Mesenchymal stem cell (in vitro differentiated cells and primary cell): ENCODE measurements around the gene EPM2A.

Experiments
- DNase-seq: peaks from one replicate; pipeline ENCODE4 v3.0.0-alpha.2; 2013
- H2AFZ ChIP-seq: one replicate; pipeline ENCODE4 v1.6.1; 2013; ENCODE audit warnings: low read depth, mild to moderate bottlenecking, control low read depth, inconsistent platforms, low read length, moderate library complexity
- H2AK5ac ChIP-seq: 2 replicates; pipeline ENCODE4 v1.6.1; 2013; ENCODE audit warnings: low read length, moderate library complexity, mild to moderate bottlenecking, inconsistent platforms; ENCODE audit not compliant: severe bottlenecking
- H2BK120ac ChIP-seq: one replicate; pipeline ENCODE4 v1.6.1; 2013; ENCODE audit warnings: low read depth, mild to moderate bottlenecking, inconsistent platforms, low read length, moderate library complexity
- H2BK12ac ChIP-seq, 2 experiments: one replicate each; pipeline ENCODE4 v1.6.1; 2013; ENCODE audit warnings: inconsistent platforms in 2 of 2, low read length in 2 of 2, mild to moderate bottlenecking in 2 of 2, moderate library complexity in 2 of 2, control low read depth in 1 of 2
- H2BK15ac ChIP-seq: one replicate; pipeline ENCODE4 v1.6.1; 2013; ENCODE audit warnings: mild to moderate bottlenecking, low read depth, inconsistent platforms; ENCODE audit not compliant: poor library complexity, severe bottlenecking
- H2BK5ac ChIP-seq: 2 replicates; pipeline ENCODE4 v1.6.1; 2013; ENCODE audit warnings: low read depth, mild to moderate bottlenecking, low read length, control low read depth, inconsistent platforms; ENCODE audit not compliant: poor library complexity, severe bottlenecking
- H3K14ac ChIP-seq, 2 experiments: one replicate each; pipeline ENCODE4 v1.6.1; 2013; ENCODE audit warnings: inconsistent platforms in 2 of 2, low read length in 2 of 2, control low read depth in 1 of 2, mild to moderate bottlenecking in 1 of 2, moderate library complexity in 1 of 2
- H3K18ac ChIP-seq, 2 experiments: one replicate each; pipeline ENCODE4 v1.6.1; 2013; ENCODE audit warnings: inconsistent platforms in 2 of 2, low read length in 2 of 2, control low read depth in 1 of 2, low read depth in 1 of 2, mild to moderate bottlenecking in 1 of 2
- H3K23ac ChIP-seq, 2 experiments: one replicate each; pipeline ENCODE4 v1.6.1; 2013; ENCODE audit warnings: inconsistent platforms in 2 of 2, low read length in 2 of 2, mild to moderate bottlenecking in 2 of 2, moderate library complexity in 2 of 2, control low read depth in 1 of 2
- H3K27ac ChIP-seq: 2 replicates; pipeline ENCODE4 v1.5.1; 2013; ENCODE audit warnings: mild to moderate bottlenecking, moderate library complexity, low read length, control low read depth, inconsistent platforms; ENCODE audit not compliant: poor library complexity, severe bottlenecking
- H3K27me3 ChIP-seq, 2 experiments: 2 replicates each; pipeline versions ENCODE4 v1.6.1 to v1.7.0; 2013; ENCODE audit warnings: low read length in 2 of 2, mild to moderate bottlenecking in 2 of 2, moderate library complexity in 2 of 2, control low read depth in 1 of 2, inconsistent platforms in 1 of 2; ENCODE audit not compliant: control insufficient read depth in 1 of 2, insufficient read depth in 1 of 2
- H3K36me3 ChIP-seq, 2 experiments: 2 replicates each; pipeline versions ENCODE4 v1.6.1 to v1.7.0; 2013; ENCODE audit warnings: low read length in 2 of 2, control low read depth in 1 of 2, inconsistent platforms in 1 of 2, low read depth in 1 of 2, mild to moderate bottlenecking in 1 of 2; ENCODE audit not compliant: insufficient read depth in 2 of 2, control insufficient read depth in 1 of 2
- H3K4ac ChIP-seq, 2 experiments: one replicate each; pipeline ENCODE4 v1.6.1; 2013; ENCODE audit warnings: inconsistent platforms in 2 of 2, low read length in 2 of 2, mild to moderate bottlenecking in 2 of 2, moderate library complexity in 2 of 2, control low read depth in 1 of 2, low read depth in 1 of 2
- H3K4me1 ChIP-seq: 2 replicates; pipeline ENCODE4 v1.6.1; 2013; ENCODE audit warnings: low read depth, low read length, control low read depth; ENCODE audit not compliant: control insufficient read depth, insufficient read depth
- H3K4me2 ChIP-seq: 2 replicates; pipeline ENCODE4 v1.6.1; 2013; ENCODE audit warnings: low read length, mild to moderate bottlenecking, inconsistent platforms; ENCODE audit not compliant: poor library complexity, severe bottlenecking
- H3K4me3 ChIP-seq, 2 experiments: 2 replicates each; pipeline versions ENCODE4 v1.5.1 to v1.7.0; 2013; ENCODE audit warnings: low read length in 2 of 2, mild to moderate bottlenecking in 2 of 2, control low read depth in 1 of 2, low read depth in 1 of 2; ENCODE audit not compliant: insufficient read depth in 1 of 2
- H3K79me1 ChIP-seq: replicated peaks from 2 replicates; pipeline ENCODE4 v1.6.1; 2013; ENCODE audit warnings: mild to moderate bottlenecking, control low read depth, low read length, inconsistent platforms; ENCODE audit not compliant: poor library complexity, severe bottlenecking
- H3K9ac ChIP-seq: 2 replicates; pipeline ENCODE4 v1.7.0; 2013; ENCODE audit warnings: mild to moderate bottlenecking, low read length, moderate library complexity
- H3K9me3 ChIP-seq: 2 replicates; pipeline ENCODE4 v1.7.0; 2013; ENCODE audit warnings: mild to moderate bottlenecking, low read length; ENCODE audit not compliant: control insufficient read depth
- H4K8ac ChIP-seq: one replicate; pipeline ENCODE4 v1.6.1; 2013; ENCODE audit warnings: inconsistent platforms, mild to moderate bottlenecking, low read length, moderate library complexity
- H4K91ac ChIP-seq: one replicate; pipeline ENCODE4 v1.6.1; 2013; ENCODE audit warnings: mild to moderate bottlenecking, low read length, inconsistent platforms
- WGBS: methylation state at CpG from one replicate; pipeline ENCODE4 v1.1.7; 2013; ENCODE audit warnings: mixed read lengths; 5-methylcytosine and 5-hydroxymethylcytosine counted together

EPM2A gene

DNA sequence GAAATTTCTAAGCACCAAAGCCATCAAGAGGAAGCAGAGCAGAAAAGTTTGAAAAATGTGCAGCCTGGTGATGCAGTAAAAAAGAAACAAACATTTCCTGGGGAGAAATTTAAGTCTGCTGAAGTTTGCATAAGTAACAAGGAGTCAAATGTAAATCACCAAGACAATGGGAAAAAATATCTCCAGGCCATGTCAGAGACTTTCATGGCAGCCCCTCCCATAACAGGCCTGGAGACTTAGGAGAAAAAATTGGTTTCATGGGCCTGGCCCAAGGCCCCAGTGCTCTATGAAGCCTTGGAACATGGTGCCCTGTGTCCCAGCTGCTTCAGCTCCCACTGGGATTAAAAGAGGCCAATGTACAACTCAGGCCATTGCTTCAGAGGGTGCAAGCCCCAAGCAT lies 30.1 kb upstream of the EPM2A start:
- no peak for DNase-seq

DNA sequence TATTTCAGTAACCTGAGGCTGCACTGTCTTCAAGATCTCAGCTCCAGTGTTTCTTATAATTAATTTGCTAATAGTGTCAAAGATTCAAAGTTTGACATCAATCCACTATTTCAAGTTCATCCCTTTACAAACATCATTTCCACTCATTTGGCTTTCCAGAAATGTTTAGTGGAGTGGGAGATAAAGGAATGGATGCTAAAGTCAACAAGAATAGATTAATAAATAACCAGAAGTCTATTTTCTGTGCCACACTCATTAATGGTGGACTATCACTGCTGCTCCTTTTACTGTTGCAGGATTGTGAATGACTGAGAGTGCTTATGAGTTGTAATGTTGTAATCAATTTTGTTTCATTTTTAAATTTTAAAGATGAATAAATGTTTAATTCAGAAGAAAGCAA lies 28.4 kb upstream of the EPM2A start:
- DNase-seq, result no peak
- H3K18ac ChIP-seq, result no peak overlapping the region
- no peak overlapping the region for H3K9ac ChIP-seq
- H3K9me3 ChIP-seq, result no peaks in the 10 kb centered on the region
- H3K23ac ChIP-seq, result no peak overlapping the region
- H3K27me3 ChIP-seq, result no peaks in the 10 kb centered on the region
- no peak overlapping the region for H3K4ac ChIP-seq
- H2BK5ac ChIP-seq, result no peak overlapping the region
- H3K27ac ChIP-seq, result no peak overlapping the region
- no peaks in the 10 kb centered on the region for H3K4me1 ChIP-seq
- H4K8ac ChIP-seq, result no peak overlapping the region
- no peak overlapping the region for H3K4me2 ChIP-seq
- H2AK5ac ChIP-seq, result no peak overlapping the region
- no peak overlapping the region for H2BK12ac ChIP-seq
- no peak overlapping the region for H4K91ac ChIP-seq
- no peaks in the 10 kb centered on the region for H3K79me1 ChIP-seq
- no peak overlapping the region for H2BK15ac ChIP-seq
- no peaks in the 10 kb centered on the region for H3K36me3 ChIP-seq
- no peak overlapping the region for H2AFZ ChIP-seq
- no peak overlapping the region for H2BK120ac ChIP-seq
- H3K4me3 ChIP-seq, result no peak overlapping the region
- H3K14ac ChIP-seq, result no peak overlapping the region

More for the DNA sequence above, 30.1 kb upstream of the EPM2A start:
- H4K91ac ChIP-seq, result no peak overlapping the region
- no peaks in the 10 kb centered on the region for H3K79me1 ChIP-seq
- H3K14ac ChIP-seq, result no peak overlapping the region
- H3K23ac ChIP-seq, result no peak overlapping the region
- H2BK120ac ChIP-seq, result no peak overlapping the region
- no peak overlapping the region for H3K4me3 ChIP-seq
- no peak overlapping the region for H3K4me2 ChIP-seq
- H2BK5ac ChIP-seq, result no peak overlapping the region
- H3K27me3 ChIP-seq, result no peaks in the 10 kb centered on the region
- H3K18ac ChIP-seq, result no peak overlapping the region
- no peak overlapping the region for H2AFZ ChIP-seq
- no peak overlapping the region for H3K27ac ChIP-seq
- no peaks in the 10 kb centered on the region for H3K36me3 ChIP-seq
- no peak overlapping the region for H2BK12ac ChIP-seq
- H2BK15ac ChIP-seq, result no peak overlapping the region
- H3K9ac ChIP-seq, result no peak overlapping the region
- no peak overlapping the region for H2AK5ac ChIP-seq
- no peak overlapping the region for H4K8ac ChIP-seq
- no peak overlapping the region for H3K4ac ChIP-seq
- no peaks in the 10 kb centered on the region for H3K9me3 ChIP-seq
- no peaks in the 10 kb centered on the region for H3K4me1 ChIP-seq

DNA sequence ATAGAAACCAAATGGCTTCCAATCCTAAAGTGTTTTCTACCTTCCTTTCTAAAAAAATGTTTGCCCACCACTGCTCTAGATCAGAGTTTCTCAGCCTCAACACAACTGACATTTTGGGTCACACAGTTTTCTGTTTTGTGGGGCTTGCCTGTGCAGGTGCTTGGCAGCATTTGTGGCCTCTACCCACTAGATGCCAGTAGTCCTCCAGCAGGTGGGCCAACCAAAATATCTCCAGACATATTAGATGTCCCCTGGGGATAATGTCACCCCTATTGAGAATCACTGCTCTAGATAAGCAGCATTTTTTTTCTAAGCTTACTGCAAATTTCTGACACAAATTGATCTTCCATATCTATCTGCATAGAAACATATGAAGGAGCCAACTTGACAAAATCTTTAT lies 26.3 kb upstream of the EPM2A start:
- H3K14ac ChIP-seq, result no peak overlapping the region
- no peak overlapping the region for H4K91ac ChIP-seq
- H3K27ac ChIP-seq, result no peak overlapping the region
- H2BK12ac ChIP-seq, result no peak overlapping the region
- H2BK120ac ChIP-seq, result no peak overlapping the region
- H3K9ac ChIP-seq, result no peak overlapping the region
- H3K4me2 ChIP-seq, result no peak overlapping the region
- H2BK5ac ChIP-seq, result no peak overlapping the region
- no peak overlapping the region for H2AFZ ChIP-seq
- H3K4ac ChIP-seq, result no peak overlapping the region
- no peak overlapping the region for H2BK15ac ChIP-seq
- H3K4me3 ChIP-seq, result no peak overlapping the region
- no peak overlapping the region for H4K8ac ChIP-seq
- no peak overlapping the region for H2AK5ac ChIP-seq
- H3K18ac ChIP-seq, result no peak overlapping the region
- no peaks in the 10 kb centered on the region for H3K36me3 ChIP-seq
- no peaks in the 10 kb centered on the region for H3K27me3 ChIP-seq
- no peaks in the 10 kb centered on the region for H3K9me3 ChIP-seq
- H3K4me1 ChIP-seq, result no peaks in the 10 kb centered on the region
- no peak overlapping the region for H3K23ac ChIP-seq
- H3K79me1 ChIP-seq, result no peaks in the 10 kb centered on the region
- no peak for DNase-seq

DNA sequence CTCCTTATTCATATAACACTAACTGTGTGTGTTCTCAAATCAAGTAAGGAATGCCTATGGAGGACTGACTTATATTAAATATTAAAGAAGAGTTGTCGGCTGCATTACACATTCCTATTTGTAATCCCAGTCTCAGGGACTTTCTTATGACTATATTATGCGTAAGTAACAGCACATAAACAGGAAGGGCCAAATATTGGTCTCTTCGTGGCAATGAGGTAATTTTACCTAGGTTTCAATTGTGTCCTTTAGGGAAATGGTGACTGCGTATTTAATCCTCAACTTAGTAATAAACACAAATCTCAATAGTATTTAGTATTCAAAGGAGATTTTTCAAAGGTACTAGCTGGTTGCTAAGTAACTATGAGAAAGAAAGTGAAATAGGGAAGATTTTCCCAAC lies 22.8 kb upstream of the EPM2A start:
- Histone ChIP-seq H3K23ac (no peak overlapping the region), H3K4me1 (no peaks in the 10 kb centered on the region), H3K4me3 (no peak overlapping the region), H3K36me3 (no peaks in the 10 kb centered on the region), H2BK12ac (no peak overlapping the region), H4K8ac (no peak overlapping the region), H3K9me3 (no peaks in the 10 kb centered on the region), H3K4ac (no peak overlapping the region), H4K91ac (no peak overlapping the region), H2AK5ac (no peak overlapping the region), H2BK120ac (no peak overlapping the region), H3K27ac (no peak overlapping the region), H2BK15ac (no peak overlapping the region), H3K27me3 (no peaks in the 10 kb centered on the region), H3K14ac (no peak overlapping the region), H3K4me2 (no peak overlapping the region), H2BK5ac (no peak overlapping the region), H3K9ac (no peak overlapping the region), H3K79me1 (no peaks in the 10 kb centered on the region), H3K18ac (no peak overlapping the region), H2AFZ (no peak overlapping the region)
- WGBS, result no CpG with 5 or more reads among the region's 4 CpGs
- no peak for DNase-seq
